ENCODE data around the gene TCP11L1.

DNA sequence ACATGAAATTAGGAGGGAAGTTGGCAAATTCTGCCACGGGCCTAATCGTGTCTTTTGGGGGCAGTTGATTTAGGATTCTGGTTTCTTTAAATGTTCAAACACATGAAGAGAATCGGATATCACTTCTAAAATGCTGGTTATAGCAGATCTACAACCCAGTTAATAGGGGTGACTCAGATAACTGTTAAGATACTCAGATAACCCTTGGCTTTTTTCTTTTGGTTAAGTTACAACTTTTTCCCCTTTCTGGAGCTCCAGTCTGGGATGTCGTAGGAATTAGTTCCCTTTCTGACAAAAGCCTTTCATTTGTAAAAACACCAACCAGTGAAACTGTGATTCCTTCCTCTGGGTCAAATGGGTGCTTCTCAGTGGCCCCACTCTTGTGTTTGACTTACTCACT, 22.7 kb upstream of the TCP11L1 start:
- TF ChIP-seq, protein P1, sequence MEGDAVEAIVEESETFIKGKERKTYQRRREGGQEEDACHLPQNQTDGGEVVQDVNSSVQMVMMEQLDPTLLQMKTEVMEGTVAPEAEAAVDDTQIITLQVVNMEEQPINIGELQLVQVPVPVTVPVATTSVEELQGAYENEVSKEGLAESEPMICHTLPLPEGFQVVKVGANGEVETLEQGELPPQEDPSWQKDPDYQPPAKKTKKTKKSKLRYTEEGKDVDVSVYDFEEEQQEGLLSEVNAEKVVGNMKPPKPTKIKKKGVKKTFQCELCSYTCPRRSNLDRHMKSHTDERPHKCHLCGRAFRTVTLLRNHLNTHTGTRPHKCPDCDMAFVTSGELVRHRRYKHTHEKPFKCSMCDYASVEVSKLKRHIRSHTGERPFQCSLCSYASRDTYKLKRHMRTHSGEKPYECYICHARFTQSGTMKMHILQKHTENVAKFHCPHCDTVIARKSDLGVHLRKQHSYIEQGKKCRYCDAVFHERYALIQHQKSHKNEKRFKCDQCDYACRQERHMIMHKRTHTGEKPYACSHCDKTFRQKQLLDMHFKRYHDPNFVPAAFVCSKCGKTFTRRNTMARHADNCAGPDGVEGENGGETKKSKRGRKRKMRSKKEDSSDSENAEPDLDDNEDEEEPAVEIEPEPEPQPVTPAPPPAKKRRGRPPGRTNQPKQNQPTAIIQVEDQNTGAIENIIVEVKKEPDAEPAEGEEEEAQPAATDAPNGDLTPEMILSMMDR (IDR thresholded peaks at IDR 0.05), result no peak
- TF ChIP-seq POLR2A (IDR thresholded peaks at IDR 0.05), result no peak
